Measurements from ENCODE around the gene ZCCHC7. TPM values are rescaled to one million over a fixed set of nuclear protein-coding genes. Genes with fewer than 3 reads are reported as not detected.

Gene ZCCHC7
- total RNA-seq, 1 donor from 2014 or later: 25.1 TPM

DNA sequence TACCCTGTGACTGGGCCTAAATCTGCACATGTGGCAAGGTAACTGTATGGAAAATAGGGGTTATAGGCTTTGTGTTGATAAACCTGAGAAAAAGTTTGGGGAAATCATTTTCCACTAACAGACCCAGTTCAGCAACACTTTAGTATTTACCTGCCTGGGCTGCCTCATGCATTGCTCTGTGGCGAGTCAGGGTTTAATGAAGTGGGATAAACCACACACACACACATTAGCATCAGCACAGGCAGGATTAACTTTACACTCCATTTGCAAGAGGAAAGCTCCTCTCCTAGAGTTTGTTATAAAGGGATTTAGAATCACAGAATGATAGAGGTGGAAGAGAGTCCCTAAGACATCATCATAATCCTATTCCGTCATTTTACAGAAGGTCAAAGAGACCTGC lies 20.0 kb upstream of the ZCCHC7 start:
- TF ChIP-seq, protein P1, sequence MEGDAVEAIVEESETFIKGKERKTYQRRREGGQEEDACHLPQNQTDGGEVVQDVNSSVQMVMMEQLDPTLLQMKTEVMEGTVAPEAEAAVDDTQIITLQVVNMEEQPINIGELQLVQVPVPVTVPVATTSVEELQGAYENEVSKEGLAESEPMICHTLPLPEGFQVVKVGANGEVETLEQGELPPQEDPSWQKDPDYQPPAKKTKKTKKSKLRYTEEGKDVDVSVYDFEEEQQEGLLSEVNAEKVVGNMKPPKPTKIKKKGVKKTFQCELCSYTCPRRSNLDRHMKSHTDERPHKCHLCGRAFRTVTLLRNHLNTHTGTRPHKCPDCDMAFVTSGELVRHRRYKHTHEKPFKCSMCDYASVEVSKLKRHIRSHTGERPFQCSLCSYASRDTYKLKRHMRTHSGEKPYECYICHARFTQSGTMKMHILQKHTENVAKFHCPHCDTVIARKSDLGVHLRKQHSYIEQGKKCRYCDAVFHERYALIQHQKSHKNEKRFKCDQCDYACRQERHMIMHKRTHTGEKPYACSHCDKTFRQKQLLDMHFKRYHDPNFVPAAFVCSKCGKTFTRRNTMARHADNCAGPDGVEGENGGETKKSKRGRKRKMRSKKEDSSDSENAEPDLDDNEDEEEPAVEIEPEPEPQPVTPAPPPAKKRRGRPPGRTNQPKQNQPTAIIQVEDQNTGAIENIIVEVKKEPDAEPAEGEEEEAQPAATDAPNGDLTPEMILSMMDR (IDR thresholded peaks at IDR 0.05): no peak
- Histone ChIP-seq H3K36me3 (no peaks in the 10 kb centered on the region), H3K9me3 (no peaks in the 10 kb centered on the region), H3K27ac (no peak overlapping the region), H3K4me1 (no peaks in the 10 kb centered on the region), H3K4me3 (no peak overlapping the region), H3K27me3 (no peaks in the 10 kb centered on the region)
- DNase-seq (ENCODE audit: low spot score in 2 of 2): no peak
- intact Hi-C loops (cut with DNase I): no loop called here

DNA sequence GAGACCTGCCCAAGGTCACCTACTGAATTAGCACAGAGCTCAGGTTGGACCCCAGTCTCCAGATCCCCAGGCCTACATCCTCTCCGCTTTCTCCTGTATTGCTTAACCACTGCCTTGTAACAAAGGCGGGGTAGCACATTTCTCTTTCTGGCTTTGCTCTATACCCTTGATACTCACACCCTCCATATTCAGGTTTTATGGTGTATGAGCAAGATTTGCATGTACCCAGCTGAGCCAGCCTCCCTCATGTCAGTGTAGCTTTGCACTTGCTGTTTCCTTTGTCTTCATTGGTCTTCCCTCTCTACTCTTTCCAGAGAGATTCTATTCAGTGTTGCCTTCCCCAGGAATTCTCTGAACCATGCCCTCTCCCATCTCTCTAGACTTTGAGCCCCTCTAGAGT lies 19.6 kb upstream of the ZCCHC7 start:
- Histone ChIP-seq H3K4me3 (no peak overlapping the region), H3K4me1 (no peaks in the 10 kb centered on the region), H3K27me3 (no peaks in the 10 kb centered on the region), H3K9me3 (no peaks in the 10 kb centered on the region), H3K36me3 (no peaks in the 10 kb centered on the region), H3K27ac (no peak overlapping the region)
- intact Hi-C loops (cut with DNase I): no loop called here
- TF ChIP-seq, protein P1 (IDR thresholded peaks at IDR 0.05): no peak
- no peak for DNase-seq (ENCODE audit: low spot score in 2 of 2)

DNA sequence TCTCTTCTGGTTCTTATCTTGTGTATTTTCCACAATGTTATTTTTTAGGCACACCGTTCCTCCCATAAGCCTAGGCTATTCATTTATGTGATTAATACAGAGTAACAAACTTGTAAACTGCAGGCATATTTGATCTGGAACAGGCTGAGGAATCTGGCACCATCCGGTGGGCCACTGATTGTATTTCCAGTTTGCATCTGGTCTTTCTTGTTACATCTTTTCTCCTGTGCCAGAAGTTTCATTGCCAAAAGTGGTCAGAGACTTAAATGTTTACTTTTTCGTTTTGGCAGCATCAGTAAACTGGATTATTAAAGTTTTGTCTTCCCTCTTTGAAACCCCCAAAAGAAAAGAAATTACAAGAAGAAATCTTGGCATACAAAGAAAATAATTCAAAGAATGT lies 17.9 kb upstream of the ZCCHC7 start:
- no peak overlapping the region for H3K4me3 ChIP-seq
- TF ChIP-seq, protein P1 (IDR thresholded peaks at IDR 0.05): no peak
- no peaks in the 10 kb centered on the region for H3K27me3 ChIP-seq
- no peaks in the 10 kb centered on the region for H3K9me3 ChIP-seq
- DNase-seq (ENCODE audit: low spot score in 2 of 2): no peak
- no peaks in the 10 kb centered on the region for H3K36me3 ChIP-seq
- H3K27ac ChIP-seq: no peak overlapping the region
- H3K4me1 ChIP-seq: no peaks in the 10 kb centered on the region
- intact Hi-C loops (cut with DNase I): no loop called here

DNA sequence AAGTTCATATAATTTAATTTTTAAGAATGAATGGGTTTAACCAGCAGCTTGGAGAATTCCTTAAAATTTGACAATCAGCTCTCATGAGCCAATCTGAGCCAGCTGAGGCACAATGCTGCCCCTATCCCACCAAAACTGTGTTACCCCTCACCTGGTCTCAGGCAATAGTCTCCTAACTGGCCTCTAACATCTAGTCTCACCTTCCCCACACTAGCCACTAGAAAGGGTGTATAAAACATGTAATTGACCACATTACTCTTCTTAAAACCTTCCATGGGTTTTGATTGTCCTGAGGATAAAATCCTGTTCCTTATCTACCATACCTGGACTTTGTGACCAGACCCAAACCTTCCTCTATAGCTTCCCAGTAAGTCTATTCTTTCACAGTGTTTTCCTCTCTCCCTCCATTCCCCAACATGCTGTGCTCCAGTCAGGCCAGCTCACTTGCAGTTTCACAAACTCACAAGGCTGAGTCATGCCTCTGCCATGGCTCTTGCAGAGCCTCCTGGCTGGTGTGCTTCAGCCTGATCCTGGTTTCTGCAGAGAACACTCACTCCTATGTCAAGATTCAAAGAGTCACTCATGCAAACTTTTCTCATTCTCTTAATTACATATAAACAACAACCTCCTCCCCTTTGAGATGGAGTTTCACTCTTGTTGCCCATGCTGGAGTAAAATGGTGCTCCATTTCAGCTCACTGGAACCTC lies 16.0 kb upstream of the ZCCHC7 start:
- intact Hi-C loops (cut with DNase I): no loop called here
- no peaks in the 10 kb centered on the region for H3K9me3 ChIP-seq
- no peaks in the 10 kb centered on the region for H3K27me3 ChIP-seq
- no peaks in the 10 kb centered on the region for H3K4me1 ChIP-seq
- H3K36me3 ChIP-seq: no peaks in the 10 kb centered on the region
- H3K4me3 ChIP-seq: no peak overlapping the region
- DNase-seq (ENCODE audit: low spot score in 2 of 2): no peak
- no peak overlapping the region for H3K27ac ChIP-seq
- TF ChIP-seq, protein P1 (IDR thresholded peaks at IDR 0.05): no peak

DNA sequence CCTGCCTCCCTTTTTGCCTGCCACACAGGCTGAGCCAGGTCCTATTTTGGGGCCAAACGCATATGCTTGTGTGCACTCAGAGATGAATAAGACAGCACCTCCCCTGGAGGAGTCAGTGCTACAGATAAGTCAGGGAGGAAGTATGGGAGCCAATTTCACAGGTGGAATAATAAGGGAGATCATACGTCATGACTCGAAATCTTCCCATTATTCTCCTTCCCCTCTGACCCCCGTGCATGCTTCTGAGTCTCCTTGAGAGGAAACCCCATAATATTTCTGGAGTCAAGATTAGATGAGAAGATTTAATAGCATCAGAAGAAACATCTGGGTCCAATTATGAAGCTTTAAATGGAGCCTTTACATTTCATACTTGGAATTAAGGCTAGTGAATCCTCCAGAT lies 15.1 kb upstream of the ZCCHC7 start:
- intact Hi-C loops (cut with DNase I): no loop called here

More for the DNA sequence above, 15.1 kb upstream of the ZCCHC7 start:
- Histone ChIP-seq H3K4me1 (no peaks in the 10 kb centered on the region), H3K4me3 (no peak overlapping the region), H3K36me3 (no peaks in the 10 kb centered on the region), H3K27me3 (no peaks in the 10 kb centered on the region), H3K27ac (no peak overlapping the region), H3K9me3 (no peaks in the 10 kb centered on the region)
- no peak for DNase-seq (ENCODE audit: low spot score in 2 of 2)
- TF ChIP-seq, protein P1 (IDR thresholded peaks at IDR 0.05): no peak
